ENCODE results near the gene ARG2.

- TF ChIP-seq CTCF (IDR thresholded peaks at IDR 0.05), result no peak
- TF ChIP-seq POLR2AphosphoS5 (IDR thresholded peaks at IDR 0.05), result no peak
Observed at GRCh38 chr14:67683842-67684241, 64.1 kb downstream of the ARG2 start.
